Heart right ventricle (tissue), 16 donors: ENCODE measurements around the gene CLCN7. TPM values are rescaled to one million over a fixed set of nuclear protein-coding genes. Genes with fewer than 3 reads are reported as not detected.

ENCODE experiments used
- ATAC-seq, 8 donors: fragments of 200-7000 bp; cut with Tn5 transposase; one replicate each; pipeline ENCODE4 v1.9.1; 2020; ENCODE audit warnings: mild to moderate bottlenecking in 8 of 8, moderate library complexity in 8 of 8, moderate number of reproducible peaks in 1 of 8
- DNase-seq, 2 donors: peaks; one replicate each; pipeline ENCODE4 v3.0.0-alpha.2; 2020
- H3K27ac ChIP-seq, 10 donors: fragments of 200-600 bp; sonication (generic) in 2 of 10; one replicate each; pipeline versions ENCODE4 v1.5.0 to v1.8.0; 2020 to 2022; ENCODE audit warnings: mild to moderate bottlenecking in 3 of 10
- H3K27me3 ChIP-seq, 7 donors: fragments of 200-600 bp; one replicate each; pipeline ENCODE4 v1.8.0; 2021 to 2022; ENCODE audit warnings: mild to moderate bottlenecking in 2 of 7
- H3K36me3 ChIP-seq, 9 donors: fragments of 200-600 bp; sonication (generic) in 1 of 9; one replicate each; pipeline versions ENCODE4 v1.5.0 to v1.8.0; 2020 to 2022; ENCODE audit warnings: mild to moderate bottlenecking in 2 of 9
- H3K4me1 ChIP-seq, 9 donors: fragments of 200-600 bp; sonication (generic) in 1 of 9; one replicate each; pipeline versions ENCODE4 v1.5.0 to v1.8.0; 2020 to 2022; ENCODE audit warnings: mild to moderate bottlenecking in 4 of 9
- H3K4me3 ChIP-seq, 10 donors: fragments of 200-600 bp; sonication (generic) in 2 of 10; one replicate each; pipeline versions ENCODE4 v1.5.0 to v1.8.0; 2020 to 2022; ENCODE audit warnings: mild to moderate bottlenecking in 7 of 10, moderate library complexity in 2 of 10
- H3K9me3 ChIP-seq, 11 donors: fragments of 200-600 bp in 10 of 11; sonication (generic) in 2 of 11; one replicate each; pipeline versions ENCODE4 v1.5.0 to v1.8.0; 2013 to 2022; ENCODE audit warnings: mild to moderate bottlenecking in 2 of 11, control low read depth in 1 of 11, moderate library complexity in 1 of 11
- CTCF ChIP-seq, 9 donors: fragments of 200-600 bp; sonication (generic) in 2 of 9; IDR thresholded peaks; one replicate each; pipeline versions ENCODE4 v1.5.0 to v1.8.0; 2021 to 2022; ENCODE audit warnings: antibody characterized with exemption in 9 of 9, mild to moderate bottlenecking in 5 of 9, moderate library complexity in 1 of 9
- WGBS, 2 donors: extraction: QIAGEN DNeasy Blood & Tissue Kit; methylation state at CpG; one replicate each; pipeline ENCODE4 v1.1.7; 2013; ENCODE audit warnings: inconsistent platforms in 1 of 2; 5-methylcytosine and 5-hydroxymethylcytosine counted together
- intact Hi-C, 10 donors: fragments of 100-400 bp; cut with DNase I; formaldehyde crosslinking; loops; one replicate each; pipeline versions ENCODE4 v1.11.1 to v1.14.2; 2022
- polyA plus RNA-seq, 2 donors: library from polyadenylated mRNA; stranded (reverse); fragments of 200-250 nt; gene quantifications; one replicate each; pipeline ENCODE4 v1.2.3, GENCODE V29; 2013
- total RNA-seq, 10 donors: library from RNA; stranded (reverse); fragmentation: NEBNext Ultra II Directional in 3 of 10; extraction: Animal tissue kit (Norgen Biotek cat#: 25700) in 3 of 10; gene quantifications; one replicate each; pipeline versions ENCODE4 v1.2.1 to v1.2.4, GENCODE V29; 2021 to 2023
- donor health status: Arrhythmogenic right ventricular cardiomyopathy.
- donor health status: ischemic (EF 13 %, LVEDD 7.1; RV severe dilation, severe dysfunction).
- donor health status: healthy with polysubstance abuse.
- donor health status: DM: no; HTN: yes; CAD: no.
- donor health status: DM: no; HTN: no; CAD: no.
- donor health status: ischemic (EF 25% LVEDD 6.9; RV normal size, moderate dysfunction).
- donor health status: ischemic (EF 25% LVEDD 5.7; RV mildly dilated, moderate dysfunction).
- donor health status: healthy.
- donor health status: DM: yes; HTN: yes; CAD: no.
- donor health status: Ischemic cardiomyopathy.
- donor health status: ischemic (EF 35%, LVEDD 5.7; RV mildly dilated, moderate dysfunction).
- donor health status: nonischemic (EF 11% LVEDD 7.7; RV severe dilation, severe dysfunction).
- donor health status: DM: yes; HTN: yes; CAD: no.
- donor health status: PGD.
- donor health status: ischemic (EF 29% LVEDD 5.4; RV normal size, mild dysfunction).
- donor health status: nonischemic (EF 23%, LVEDD 6.1; RV moderate dilation, normal function).

The CLCN7 gene
- total and polyA plus RNA-seq, 12 donors, result 29.5 to 60.6 (median 35.1) TPM

GRCh38 chr16:1425616-1426370, 49.0 kb downstream of the CLCN7 start:
- TF ChIP-seq CTCF (IDR thresholded peaks at IDR 0.05), result no peak
- H3K36me3 ChIP-seq, result no peaks in the 10 kb centered on the region
- H3K27me3 ChIP-seq, result no peaks in the 10 kb centered on the region
- H3K4me1 ChIP-seq, result peaks cover 0 to 20% (median 11%) of the 10 kb centered on the region in 9 donors
- H3K27ac ChIP-seq, result no peak overlapping the region
- intact Hi-C loops, result loop anchor here in 2 of 10 donors (5.0 to 10.0 kb wide), 3 partner anchors 47 to 119 kb away; partner anchors contain the start of gene CLCN7 (in 1 of the 2)
- no peak for DNase-seq
- 85 to 91% methylated on average over 16 of the region's 16 CpGs for WGBS, 2 donors
- no peak overlapping the region for H3K4me3 ChIP-seq
- no peak for ATAC-seq
- no peaks in the 10 kb centered on the region for H3K9me3 ChIP-seq

GRCh38 chr16:1424028-1424427, 50.8 kb downstream of the CLCN7 start:
- Histone ChIP-seq H3K4me3 (no peak overlapping the region), H3K36me3 (no peaks in the 10 kb centered on the region), H3K4me1 (peaks cover 5 to 27% (median 23%) of the 10 kb centered on the region in 9 donors), H3K27me3 (no peaks in the 10 kb centered on the region), H3K27ac (no peak overlapping the region), H3K9me3 (no peaks in the 10 kb centered on the region)
- no peak for ATAC-seq
- 94 to 96% methylated on average over 12 of the region's 12 CpGs for WGBS, 2 donors
- DNase-seq, result no peak
- intact Hi-C loops, result loop anchor here in 1 of 10 donors (10.0 kb wide), 2 partner anchors 51 to 121 kb away; partner anchors contain the start of gene CLCN7
- no peak for TF ChIP-seq CTCF (IDR thresholded peaks at IDR 0.05)

GRCh38 chr16:1422076-1422475, 52.8 kb downstream of the CLCN7 start:
- Histone ChIP-seq H3K27ac (peak overlapping the region in 5 of 10 donors; percentile 95 to 98 (median 96)), H3K9me3 (no peaks in the 10 kb centered on the region), H3K27me3 (no peaks in the 10 kb centered on the region), H3K36me3 (peaks cover 0 to 9% (median 0%) of the 10 kb centered on the region in 9 donors), H3K4me1 (peaks cover 2 to 27% (median 20%) of the 10 kb centered on the region in 9 donors), H3K4me3 (no peak overlapping the region)
- 88 to 90% methylated on average over 10 of the region's 10 CpGs for WGBS, 2 donors
- intact Hi-C loops, result loop anchor here in 1 of 10 donors (10.0 kb wide), 2 partner anchors 53 to 123 kb away; partner anchors contain the start of gene CLCN7
- no peak for TF ChIP-seq CTCF (IDR thresholded peaks at IDR 0.05)
- no peak for ATAC-seq
- DNase-seq, result no peak

- WGBS, 2 donors, result 1 to 4% methylated on average over 22 of the region's 22 CpGs
- intact Hi-C loops, result loop anchor here in 2 of 10 donors (2.0 to 10.0 kb wide), 3 partner anchors 55 to 193 kb away; partner anchors contain the start of genes CLCN7 (in 1 of the 2), CRAMP1 (in 1 of the 2) and IFT140 (in 1 of the 2)
- ATAC-seq (peak in 3 of 8 donors; percentile 0 to 4 (median 1)), DNase-seq (no peak)
- peaks cover 2 to 29% (median 20%) of the 10 kb centered on the region in 9 donors for H3K4me1 ChIP-seq
- H3K27ac ChIP-seq, result peak overlapping the region in 9 of 10 donors; percentile 94 to 98 (median 96)
- H3K9me3 ChIP-seq, result no peaks in the 10 kb centered on the region
- H3K27me3 ChIP-seq, result no peaks in the 10 kb centered on the region
- no peak for TF ChIP-seq CTCF (IDR thresholded peaks at IDR 0.05)
- peak overlapping the region; percentile 70 to 92 (median 85) for H3K4me3 ChIP-seq
- H3K36me3 ChIP-seq, result peaks cover 0 to 9% (median 0%) of the 10 kb centered on the region in 9 donors
Measured at GRCh38 chr16:1420111-1420539, 54.7 kb downstream of the CLCN7 start.
